ENCODE results near the gene HSCB.
A peak's percentile ranks its signal among the peaks of the same experiment; 100 is the strongest.

HSCB gene

GRCh38 chr22:28779833-28780232 lies 38.0 kb downstream of the HSCB start:
- TF ChIP-seq CTCF (IDR thresholded peaks at IDR 0.05): no peak
- TF ChIP-seq ZFX (IDR thresholded peaks at IDR 0.05; ENCODE audit: borderline replicate concordance): no peak
- no peak overlapping the region for H3K27ac ChIP-seq

GRCh38 chr22:28780296-28780695 lies 38.5 kb downstream of the HSCB start:
- no peak overlapping the region for H3K27ac ChIP-seq
- TF ChIP-seq CTCF (IDR thresholded peaks at IDR 0.05) (no peak), ZFX (IDR thresholded peaks at IDR 0.05; ENCODE audit: borderline replicate concordance) (no peak)

GRCh38 chr22:28783786-28784671 lies 42.2 kb downstream of the HSCB start:
- H3K27ac ChIP-seq: peak overlapping the region; percentile 76
- TF ChIP-seq CTCF (IDR thresholded peaks at IDR 0.05) (no peak), ZFX (IDR thresholded peaks at IDR 0.05; ENCODE audit: borderline replicate concordance) (no peak)

DNA sequence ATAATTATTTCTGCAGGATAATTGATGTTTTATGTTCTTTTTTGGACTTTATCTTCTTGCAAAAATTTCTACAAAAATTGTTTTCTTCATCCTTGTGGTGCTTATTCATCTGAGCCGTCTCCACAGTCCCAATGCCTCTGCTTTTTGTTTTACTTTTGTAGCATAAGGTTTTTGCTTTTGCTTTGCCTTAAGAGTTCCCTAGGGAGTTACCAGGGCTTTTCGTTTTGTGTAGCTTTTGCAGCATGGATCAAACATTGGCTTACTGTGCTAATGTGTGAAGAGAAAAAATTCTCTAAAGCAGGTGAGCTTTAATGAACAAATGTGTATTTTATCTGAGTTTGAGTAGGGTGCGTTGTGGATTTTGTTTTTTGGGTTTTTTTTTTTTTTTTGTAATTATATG lies 46.8 kb downstream of the HSCB start:
- TF ChIP-seq ZFX (IDR thresholded peaks at IDR 0.05; ENCODE audit: borderline replicate concordance): no peak
- TF ChIP-seq CTCF (IDR thresholded peaks at IDR 0.05): no peak
- no peak overlapping the region for H3K27ac ChIP-seq

DNA sequence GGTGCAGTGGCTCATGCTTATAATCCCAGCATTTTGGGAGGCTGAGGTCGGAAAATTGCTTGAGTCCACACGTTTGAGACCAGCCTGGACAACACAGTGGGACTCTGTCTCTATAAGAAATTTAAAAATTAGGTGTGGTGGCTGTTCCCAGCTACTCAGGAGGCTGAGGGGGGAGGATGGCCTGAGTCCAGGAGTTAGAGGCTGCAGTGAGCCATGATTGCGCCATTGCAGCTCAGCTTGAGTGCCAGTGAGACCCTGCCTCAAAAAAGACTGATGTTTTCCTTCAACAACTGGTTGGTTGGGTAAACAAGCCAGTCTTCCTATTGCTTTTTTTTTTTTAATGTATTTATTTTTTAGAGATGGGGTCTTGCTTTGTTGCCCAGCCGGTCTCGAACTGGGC lies 49.3 kb downstream of the HSCB start:
- no peak for TF ChIP-seq CTCF (IDR thresholded peaks at IDR 0.05)
- no peak for TF ChIP-seq ZFX (IDR thresholded peaks at IDR 0.05; ENCODE audit: borderline replicate concordance)
- no peak overlapping the region for H3K27ac ChIP-seq

GRCh38 chr22:28791841-28792490 lies 50.1 kb downstream of the HSCB start:
- H3K27ac ChIP-seq: peak overlapping the region; percentile 93
- no peak for TF ChIP-seq ZFX (IDR thresholded peaks at IDR 0.05; ENCODE audit: borderline replicate concordance)
- no peak for TF ChIP-seq CTCF (IDR thresholded peaks at IDR 0.05)
